Adrenal gland (tissue), 12 donors: Measurements from ENCODE around the gene ZGRF1. TPM values are rescaled to one million over a fixed set of nuclear protein-coding genes. Genes with fewer than 3 reads are reported as not detected.
A peak's percentile ranks its signal among the peaks of the same experiment; 100 is the strongest.
"Not testable (repeated sequence)": the region's sequence is repeated elsewhere in the genome, so short reads cannot be mapped to it uniquely, and the experiment has no call there.

Source experiments
- DNase-seq, 7 donors: peaks; one replicate each; pipeline ENCODE4 v3.0.0-alpha.2; 2019 to 2020
- H3K27ac ChIP-seq, 5 donors: fragments of 200-600 bp; sonication (generic) in 4 of 5; 1 replicate in 3 of 5; 2 replicates in 2 of 5; pipeline versions ENCODE4 v1.5.1 to v1.8.0; 2016 to 2020; ENCODE audit warnings: mild to moderate bottlenecking in 1 of 5
- H3K27me3 ChIP-seq: fragments of 200-600 bp; 2 replicates; pipeline ENCODE4 v1.8.0; 2021
- H3K36me3 ChIP-seq, 2 donors: fragments of 200-600 bp; replicated peaks in 1 of 2; 1 replicate in 1 of 2; 2 replicates in 1 of 2; pipeline versions ENCODE4 v1.5.1 to v1.8.0; 2018 to 2022
- H3K4me1 ChIP-seq, 2 donors: fragments of 200-600 bp; replicated peaks in 1 of 2; 1 replicate in 1 of 2; 2 replicates in 1 of 2; pipeline versions ENCODE4 v1.5.1 to v1.8.0; 2018 to 2021
- H3K4me3 ChIP-seq, 4 donors: fragments of 200-600 bp; sonication (generic) in 3 of 4; one replicate each; pipeline ENCODE4 v1.5.1; 2016 to 2018
- H3K9me3 ChIP-seq, 3 donors: fragments of 200-600 bp; sonication (generic) in 1 of 3; replicated peaks in 1 of 3; 1 replicate in 2 of 3; 2 replicates in 1 of 3; pipeline versions ENCODE4 v1.5.1 to v1.8.0; 2016 to 2021
- POLR2A ChIP-seq, 2 donors: fragments of 450-650 bp; IDR thresholded peaks; one replicate each; pipeline ENCODE4 v1.6.1; 2017; ENCODE audit warnings: antibody characterized with exemption in 2 of 2, mild to moderate bottlenecking in 2 of 2, moderate library complexity in 1 of 2
- WGBS, 4 donors: extraction: QIAGEN DNeasy Blood & Tissue Kit in 2 of 4; methylation state at CpG; one replicate each; pipeline versions ENCODE4 v1.1.5 to v1.1.7; 2013 to 2017; 5-methylcytosine and 5-hydroxymethylcytosine counted together
- intact Hi-C, 2 donors: fragments of 100-400 bp; cut with DNase I; formaldehyde crosslinking; loops; one replicate each; pipeline versions ENCODE4 v1.14.1 to v1.15.0; 2022 to 2023
- polyA plus RNA-seq, 3 donors: library from polyadenylated mRNA; stranded (reverse); fragments of 200-250 nt in 2 of 3; fragments of 350-450 nt in 1 of 3; fragmentation: Illumina TruSeq in 1 of 3; extraction: RNeasy Lipid Tissue Mini Kit (QIAGEN cat#74804) in 1 of 3; gene quantifications; one replicate each; pipeline ENCODE4 v1.2.3, GENCODE V29; 2013 to 2014
- total RNA-seq, 9 donors: library from RNA; depleted of rRNA in 4 of 9; stranded (reverse); fragments of >200 nt in 4 of 9; fragments of 120-200 nt in 1 of 9; fragmentation: NEBNext Ultra II Directional in 1 of 9; extraction: Animal tissue kit (Norgen Biotek cat#: 25700) in 1 of 9; gene quantifications; one replicate each; pipeline versions ENCODE4 v1.1.0 to v1.2.4, GENCODE V29; 2013 to 2023
- TF ChIP-seq, protein P1 (sequence below), 6 experiments: fragments of 450-650 bp in 4 of 6; fragments of 200-600 bp in 2 of 6; sonication (generic) in 1 of 6; IDR thresholded peaks; 1 replicate in 5 of 6; 2 replicates in 1 of 6; pipeline versions ENCODE4 v1.5.1 to v1.8.0; 2016 to 2021; ENCODE audit warnings: antibody characterized with exemption in 6 of 6, mild to moderate bottlenecking in 2 of 6, moderate library complexity in 1 of 6
- donor health status: healthy with polysubstance abuse.
- donor health status: Bipolar disorder and iron deficiency.
- donor health status: DM: yes; HTN: yes; CAD: no.
- donor health status: DM: no; HTN: no; CAD: no.
- donor health status: DM: no; HTN: no; CAD: no.
- donor health status: DM: yes; HTN: yes; CAD: no.

The ZGRF1 gene
- total and polyA plus RNA-seq, 12 donors = 0.66 to 17.6 (median 2.8) TPM

DNA sequence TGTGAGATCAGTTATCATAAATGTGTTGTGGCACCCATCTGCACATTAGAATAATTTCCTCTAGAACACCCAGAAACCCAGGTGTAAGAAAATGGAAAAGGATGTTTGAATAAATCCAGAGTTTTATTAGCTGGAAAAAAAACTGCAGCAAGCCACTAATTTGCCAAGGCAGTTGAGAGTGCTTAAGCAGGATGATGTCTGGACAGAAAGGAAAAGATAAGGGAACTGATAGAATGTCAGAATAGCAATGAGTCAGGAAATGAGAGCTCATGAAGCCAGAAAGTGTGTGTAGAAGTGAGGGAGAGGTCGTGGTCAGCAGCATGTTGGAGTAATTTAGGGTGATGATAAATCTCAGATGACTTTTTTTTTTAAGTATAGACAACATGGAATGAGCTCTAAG is 105.6 kb downstream of the ZGRF1 start:
- Histone ChIP-seq H3K27me3 (no peaks in the 10 kb centered on the region), H3K9me3 (no peaks in the 10 kb centered on the region), H3K4me1 (no peaks in the 10 kb centered on the region), H3K27ac (no peak overlapping the region), H3K36me3 (no peaks in the 10 kb centered on the region), H3K4me3 (no peak overlapping the region)
- DNase-seq = no peak
- no peak for TF ChIP-seq POLR2A (IDR thresholded peaks at IDR 0.05)
- TF ChIP-seq, protein P1, sequence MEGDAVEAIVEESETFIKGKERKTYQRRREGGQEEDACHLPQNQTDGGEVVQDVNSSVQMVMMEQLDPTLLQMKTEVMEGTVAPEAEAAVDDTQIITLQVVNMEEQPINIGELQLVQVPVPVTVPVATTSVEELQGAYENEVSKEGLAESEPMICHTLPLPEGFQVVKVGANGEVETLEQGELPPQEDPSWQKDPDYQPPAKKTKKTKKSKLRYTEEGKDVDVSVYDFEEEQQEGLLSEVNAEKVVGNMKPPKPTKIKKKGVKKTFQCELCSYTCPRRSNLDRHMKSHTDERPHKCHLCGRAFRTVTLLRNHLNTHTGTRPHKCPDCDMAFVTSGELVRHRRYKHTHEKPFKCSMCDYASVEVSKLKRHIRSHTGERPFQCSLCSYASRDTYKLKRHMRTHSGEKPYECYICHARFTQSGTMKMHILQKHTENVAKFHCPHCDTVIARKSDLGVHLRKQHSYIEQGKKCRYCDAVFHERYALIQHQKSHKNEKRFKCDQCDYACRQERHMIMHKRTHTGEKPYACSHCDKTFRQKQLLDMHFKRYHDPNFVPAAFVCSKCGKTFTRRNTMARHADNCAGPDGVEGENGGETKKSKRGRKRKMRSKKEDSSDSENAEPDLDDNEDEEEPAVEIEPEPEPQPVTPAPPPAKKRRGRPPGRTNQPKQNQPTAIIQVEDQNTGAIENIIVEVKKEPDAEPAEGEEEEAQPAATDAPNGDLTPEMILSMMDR (IDR thresholded peaks at IDR 0.05) = no peak
- WGBS, 4 donors = 15 to 35% (median 22%) methylated on average over 1 of the region's 1 CpG
- intact Hi-C loops = no loop called here

DNA sequence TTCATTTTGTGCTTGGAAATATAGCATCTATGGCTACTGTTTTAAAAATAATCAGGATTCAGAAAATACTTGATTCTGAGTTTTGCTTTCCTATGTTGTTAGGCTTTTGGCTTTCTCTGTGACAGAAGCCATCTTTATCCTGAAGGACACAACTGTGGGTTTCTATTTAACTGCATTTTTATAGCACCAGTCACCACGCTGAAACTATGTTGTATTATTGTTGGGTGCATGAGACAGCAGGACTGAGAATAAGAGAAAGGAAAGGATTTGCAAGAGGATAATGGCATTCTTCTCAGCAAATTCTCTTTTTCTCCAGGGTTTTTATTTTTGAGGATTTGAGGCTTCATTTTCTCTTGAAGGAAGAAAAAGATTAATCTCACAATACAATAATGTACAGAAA is 110.6 kb downstream of the ZGRF1 start:
- H3K36me3 ChIP-seq = no peaks in the 10 kb centered on the region
- 66 to 84% (median 77%) methylated on average over 1 of the region's 1 CpG for WGBS, 4 donors
- H3K27me3 ChIP-seq = peaks cover 35% of the 10 kb centered on the region
- intact Hi-C loops = loop anchor here in 1 of 2 donors (10.0 kb wide), 1 partner anchor 421 kb away; no protein-coding TSS in a partner anchor
- TF ChIP-seq POLR2A (IDR thresholded peaks at IDR 0.05) = no peak
- TF ChIP-seq, protein P1 (IDR thresholded peaks at IDR 0.05) = no peak
- no peak overlapping the region for H3K27ac ChIP-seq
- no peaks in the 10 kb centered on the region for H3K9me3 ChIP-seq
- no peak overlapping the region for H3K4me3 ChIP-seq
- DNase-seq = no peak
- H3K4me1 ChIP-seq = peaks cover 10 to 15% of the 10 kb centered on the region in 2 donors

DNA sequence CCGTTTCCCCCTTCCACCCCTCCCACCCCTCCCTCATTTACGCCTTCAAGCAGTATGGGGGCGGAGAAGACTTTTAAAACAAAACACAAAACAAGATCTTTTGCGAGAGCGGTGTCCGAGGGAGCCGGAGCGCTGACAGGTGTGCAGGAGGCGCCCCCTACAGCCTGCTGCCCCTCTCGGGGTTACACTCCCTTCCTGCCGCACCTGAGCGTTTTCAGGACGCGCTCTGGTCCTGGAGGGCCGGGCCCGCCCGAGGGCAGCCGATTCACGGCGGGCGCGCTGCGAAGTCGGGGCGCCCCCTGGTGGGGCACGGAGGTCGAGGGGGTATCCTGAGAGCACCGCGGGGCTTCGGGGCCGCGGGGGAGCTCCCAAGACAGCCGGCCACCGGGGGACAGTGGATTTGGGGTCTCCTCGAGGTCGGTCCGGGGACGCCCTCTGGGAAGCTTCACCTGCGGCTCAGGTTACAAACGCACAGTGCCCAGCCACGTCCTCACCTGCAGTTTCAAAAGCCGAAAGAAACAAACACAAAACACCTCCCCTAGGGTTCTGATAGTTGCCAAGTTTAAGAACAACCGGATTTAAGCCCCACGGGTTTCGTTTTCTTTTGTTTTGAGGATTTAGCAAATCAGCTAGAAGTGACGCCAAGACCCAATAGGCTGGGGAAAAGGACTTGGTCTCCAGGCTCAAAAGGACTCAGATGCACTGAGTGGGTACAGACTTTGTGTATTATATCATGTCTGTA is 112.8 kb downstream of the ZGRF1 start:
- Histone ChIP-seq H3K4me1 (peaks cover 10 to 15% of the 10 kb centered on the region in 2 donors), H3K9me3 (no peaks in the 10 kb centered on the region), H3K27ac (no peak overlapping the region), H3K4me3 (peak overlapping the region in 2 of 4 donors; percentile 32 to 37), H3K27me3 (peaks cover 56% of the 10 kb centered on the region), H3K36me3 (no peaks in the 10 kb centered on the region)
- DNase-seq = peak in 4 of 7 donors; percentile 40 to 51 (median 44)
- TF ChIP-seq POLR2A (IDR thresholded peaks at IDR 0.05) = no peak
- TF ChIP-seq, protein P1 (IDR thresholded peaks at IDR 0.05) = peak; percentile 27 to 62 (median 48)
- intact Hi-C loops = loop anchor here in 1 of 2 donors (10.0 kb wide), 1 partner anchor 419 kb away; no protein-coding TSS in a partner anchor
- 3 to 5% (median 4%) methylated on average over 18 to 46 of the region's 46 CpGs for WGBS, 4 donors

DNA sequence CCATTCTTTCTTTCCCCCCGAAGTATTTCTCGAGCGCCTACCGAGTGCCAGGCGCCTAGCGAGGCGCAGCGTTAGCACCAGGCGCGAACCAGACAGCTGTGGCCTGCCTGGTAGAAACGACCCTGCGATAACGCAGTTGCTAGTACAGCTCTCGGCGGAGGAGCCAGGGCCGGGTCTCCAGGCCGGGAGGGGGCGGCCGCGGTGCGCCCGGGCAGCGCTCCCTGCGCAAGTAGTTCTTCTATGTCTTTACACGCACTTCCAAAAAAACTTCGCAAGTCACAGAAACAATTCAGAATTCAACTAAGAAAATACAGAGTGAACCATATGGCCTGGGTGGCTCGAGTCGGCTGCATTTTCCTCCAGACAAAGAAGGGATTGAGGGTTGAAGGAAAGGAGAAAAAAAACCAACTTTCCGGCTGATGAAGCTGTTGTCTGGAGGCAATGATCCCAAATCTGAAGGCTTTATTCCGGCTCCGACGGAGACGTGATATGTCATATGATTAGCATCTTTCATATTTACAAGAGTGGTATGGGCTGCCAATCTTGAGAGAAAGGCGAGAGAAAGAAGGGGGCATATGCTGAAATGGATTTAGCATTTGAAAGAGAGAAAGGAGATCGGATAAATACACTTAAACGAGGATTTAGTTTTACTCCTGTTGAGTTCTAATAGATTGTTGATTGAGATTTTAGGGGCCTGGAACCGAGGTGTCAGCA is 113.5 kb downstream of the ZGRF1 start:
- DNase-seq = no peak
- Histone ChIP-seq H3K4me1 (peaks cover 10 to 15% of the 10 kb centered on the region in 2 donors), H3K9me3 (no peaks in the 10 kb centered on the region), H3K4me3 (peak overlapping the region in 2 of 4 donors; percentile 32 to 37), H3K27me3 (peaks cover 64% of the 10 kb centered on the region), H3K36me3 (no peaks in the 10 kb centered on the region), H3K27ac (no peak overlapping the region)
- intact Hi-C loops = loop anchor here in 1 of 2 donors (10.0 kb wide), 1 partner anchor 418 kb away; no protein-coding TSS in a partner anchor
- 8 to 12% (median 9%) methylated on average over 35 to 37 of the region's 37 CpGs for WGBS, 4 donors
- TF ChIP-seq, protein P1 (IDR thresholded peaks at IDR 0.05) = peak in 1 of 6 experiments; percentile 10
- no peak for TF ChIP-seq POLR2A (IDR thresholded peaks at IDR 0.05)

DNA sequence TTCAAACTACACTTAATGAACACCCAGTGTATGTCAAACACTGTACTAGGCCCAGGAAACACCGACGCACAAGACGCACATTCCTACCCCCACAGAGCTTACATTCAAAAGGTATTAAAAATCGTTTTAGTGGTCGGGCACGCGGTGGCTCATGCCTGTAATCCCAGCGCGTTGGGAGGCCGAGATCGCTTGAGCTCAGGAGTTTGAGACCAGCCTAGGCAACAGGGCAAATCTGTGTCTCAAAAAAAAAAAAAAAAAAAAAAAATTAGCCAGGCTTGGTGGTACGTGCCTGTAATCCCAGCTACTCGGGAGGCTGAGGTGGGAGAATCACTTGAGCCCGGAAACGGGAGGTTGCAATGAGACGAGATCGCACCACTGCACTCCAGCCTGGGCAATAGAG is 114.3 kb downstream of the ZGRF1 start:
- peaks cover 10 to 15% of the 10 kb centered on the region in 2 donors for H3K4me1 ChIP-seq
- not testable (repeated sequence) for H3K27ac ChIP-seq, DNase-seq, H3K4me3 ChIP-seq, H3K36me3 ChIP-seq, H3K9me3 ChIP-seq
- intact Hi-C loops = loop anchor here in 1 of 2 donors (10.0 kb wide), 1 partner anchor 418 kb away; no protein-coding TSS in a partner anchor
- 21 to 26% (median 26%) methylated on average over 17 of the region's 17 CpGs for WGBS, 4 donors
- peaks cover 71% of the 10 kb centered on the region for H3K27me3 ChIP-seq
